Measurements from ENCODE around the gene SYCP3. TPM values are rescaled to one million over a fixed set of nuclear protein-coding genes. Genes with fewer than 3 reads are reported as not detected.
A peak's percentile ranks its signal among the peaks of the same experiment; 100 is the strongest.

The SYCP3 gene
- total RNA-seq, 4 donors from 2014 or later, result 0.38 to 0.53 TPM; not detected in 2

GRCh38 chr12:101761350-101761749 lies 22.1 kb upstream of the SYCP3 start:
- WGBS, 2 donors, result 54 to 66% methylated on average over 5 of the region's 5 CpGs
- Histone ChIP-seq H3K36me3 (peaks cover 0 to 46% (median 0%) of the 10 kb centered on the region in 3 donors), H3K4me1 (peaks cover 0 to 26% (median 5%) of the 10 kb centered on the region in 3 donors), H3K4me3 (no peak overlapping the region), H3K27ac (no peak overlapping the region), H3K27me3 (no peaks in the 10 kb centered on the region), H3K9me3 (no peaks in the 10 kb centered on the region)
- TF ChIP-seq, protein P1, sequence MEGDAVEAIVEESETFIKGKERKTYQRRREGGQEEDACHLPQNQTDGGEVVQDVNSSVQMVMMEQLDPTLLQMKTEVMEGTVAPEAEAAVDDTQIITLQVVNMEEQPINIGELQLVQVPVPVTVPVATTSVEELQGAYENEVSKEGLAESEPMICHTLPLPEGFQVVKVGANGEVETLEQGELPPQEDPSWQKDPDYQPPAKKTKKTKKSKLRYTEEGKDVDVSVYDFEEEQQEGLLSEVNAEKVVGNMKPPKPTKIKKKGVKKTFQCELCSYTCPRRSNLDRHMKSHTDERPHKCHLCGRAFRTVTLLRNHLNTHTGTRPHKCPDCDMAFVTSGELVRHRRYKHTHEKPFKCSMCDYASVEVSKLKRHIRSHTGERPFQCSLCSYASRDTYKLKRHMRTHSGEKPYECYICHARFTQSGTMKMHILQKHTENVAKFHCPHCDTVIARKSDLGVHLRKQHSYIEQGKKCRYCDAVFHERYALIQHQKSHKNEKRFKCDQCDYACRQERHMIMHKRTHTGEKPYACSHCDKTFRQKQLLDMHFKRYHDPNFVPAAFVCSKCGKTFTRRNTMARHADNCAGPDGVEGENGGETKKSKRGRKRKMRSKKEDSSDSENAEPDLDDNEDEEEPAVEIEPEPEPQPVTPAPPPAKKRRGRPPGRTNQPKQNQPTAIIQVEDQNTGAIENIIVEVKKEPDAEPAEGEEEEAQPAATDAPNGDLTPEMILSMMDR (IDR thresholded peaks at IDR 0.05), result no peak
- no peak for TF ChIP-seq POLR2A (IDR thresholded peaks at IDR 0.05)
- no peak for DNase-seq
- intact Hi-C loops (cut with DNase I), result no loop called here

GRCh38 chr12:101759396-101760047 lies 20.3 kb upstream of the SYCP3 start:
- DNase-seq, result no peak
- no peaks in the 10 kb centered on the region for H3K9me3 ChIP-seq
- no peaks in the 10 kb centered on the region for H3K27me3 ChIP-seq
- 58 to 59% methylated on average over 5 of the region's 5 CpGs for WGBS, 2 donors
- no peak for TF ChIP-seq POLR2A (IDR thresholded peaks at IDR 0.05)
- TF ChIP-seq, protein P1 (IDR thresholded peaks at IDR 0.05), result peak; percentile 60 to 82 (median 75)
- H3K4me1 ChIP-seq, result peaks cover 0 to 16% (median 5%) of the 10 kb centered on the region in 3 donors
- no peak overlapping the region for H3K4me3 ChIP-seq
- peaks cover 0 to 57% (median 0%) of the 10 kb centered on the region in 3 donors for H3K36me3 ChIP-seq
- intact Hi-C loops (cut with DNase I), result loop anchor here (5.0 to 10.0 kb wide), 3 partner anchors 187 to 355 kb away; partner anchors contain the start of gene ARL1
- H3K27ac ChIP-seq, result no peak overlapping the region

DNA sequence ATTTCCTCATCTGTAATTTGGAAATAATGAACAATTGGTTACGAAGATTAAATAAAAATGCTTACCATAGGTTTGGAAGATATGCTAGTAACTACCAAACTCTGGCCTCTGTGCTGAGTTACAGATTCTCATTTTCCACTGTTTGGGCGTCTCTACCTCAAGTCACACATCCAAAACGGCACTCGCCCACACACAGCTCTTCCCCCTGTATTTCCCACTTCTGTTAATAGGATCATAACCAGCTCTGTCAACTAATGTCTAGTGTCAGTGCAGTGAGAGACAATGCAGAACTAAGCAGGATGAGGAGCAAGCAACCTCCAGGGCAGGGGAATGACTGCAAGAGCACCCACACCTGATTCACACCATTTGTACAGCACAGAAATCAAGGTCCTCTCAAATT lies 10.9 kb upstream of the SYCP3 start:
- no peaks in the 10 kb centered on the region for H3K27me3 ChIP-seq
- H3K27ac ChIP-seq, result no peak overlapping the region
- 89 to 96% methylated on average over 4 of the region's 4 CpGs for WGBS, 2 donors
- TF ChIP-seq, protein P1 (IDR thresholded peaks at IDR 0.05), result no peak
- no peak for TF ChIP-seq POLR2A (IDR thresholded peaks at IDR 0.05)
- intact Hi-C loops (cut with DNase I), result loop anchor here (10.0 kb wide), 2 partner anchors 315 to 345 kb away; partner anchors contain the start of gene ARL1
- H3K4me3 ChIP-seq, result no peak overlapping the region
- H3K9me3 ChIP-seq, result no peaks in the 10 kb centered on the region
- no peaks in the 10 kb centered on the region for H3K4me1 ChIP-seq
- peaks cover 0 to 97% (median 4%) of the 10 kb centered on the region in 3 donors for H3K36me3 ChIP-seq
- no peak for DNase-seq

GRCh38 chr12:101749657-101750056 lies 10.4 kb upstream of the SYCP3 start:
- H3K36me3 ChIP-seq, result peaks cover 0 to 96% (median 4%) of the 10 kb centered on the region in 3 donors
- H3K9me3 ChIP-seq, result no peaks in the 10 kb centered on the region
- no peaks in the 10 kb centered on the region for H3K4me1 ChIP-seq
- intact Hi-C loops (cut with DNase I), result loop anchor here (10.0 kb wide), 2 partner anchors 315 to 345 kb away; partner anchors contain the start of gene ARL1
- H3K27me3 ChIP-seq, result no peaks in the 10 kb centered on the region
- no peak overlapping the region for H3K27ac ChIP-seq
- H3K4me3 ChIP-seq, result no peak overlapping the region
- WGBS, 2 donors, result 70 to 79% methylated on average over 4 of the region's 4 CpGs
- no peak for DNase-seq
- TF ChIP-seq, protein P1 (IDR thresholded peaks at IDR 0.05), result no peak
- TF ChIP-seq POLR2A (IDR thresholded peaks at IDR 0.05), result no peak

- WGBS, 2 donors, result 95 to 97% methylated on average over 1 of the region's 1 CpG
- no peak for DNase-seq
- H3K36me3 ChIP-seq, result peaks cover 0 to 97% (median 7%) of the 10 kb centered on the region in 3 donors
Measured at GRCh38 chr12:101748907-101749306, 9.6 kb upstream of the SYCP3 start.

More at GRCh38 chr12:101748907-101749306, 9.6 kb upstream of the SYCP3 start:
- Histone ChIP-seq H3K27ac (no peak overlapping the region), H3K4me3 (no peak overlapping the region), H3K27me3 (no peaks in the 10 kb centered on the region), H3K9me3 (no peaks in the 10 kb centered on the region), H3K4me1 (no peaks in the 10 kb centered on the region)
- intact Hi-C loops (cut with DNase I), result no loop called here
- TF ChIP-seq POLR2A (IDR thresholded peaks at IDR 0.05), result no peak
- TF ChIP-seq, protein P1 (IDR thresholded peaks at IDR 0.05), result no peak
